ENCODE data around the gene DAB2IP. TPM values are rescaled to one million over a fixed set of nuclear protein-coding genes. Genes with fewer than 3 reads are reported as not detected.

Gene DAB2IP
- total RNA-seq, 2 donors from 2014 or later = 38.0 to 47.0 TPM

- no peak for DNase-seq (ENCODE audit: low spot score)
- H3K4me1 ChIP-seq = peaks cover 0 to 94% of the 10 kb centered on the region in 2 donors
Measured at GRCh38 chr9:121734465-121734864, 83.0 kb downstream of the DAB2IP start.

GRCh38 chr9:121735065-121735792 is 83.8 kb downstream of the DAB2IP start:
- H3K4me3 ChIP-seq = peak overlapping the region in 1 of 2 donors; percentile 52
- H3K27me3 ChIP-seq = no peaks in the 10 kb centered on the region
- H3K27ac ChIP-seq = peak overlapping the region; percentile 79 to 96
- H3K4me1 ChIP-seq = peaks cover 0 to 94% of the 10 kb centered on the region in 2 donors
- H3K36me3 ChIP-seq = no peaks in the 10 kb centered on the region
- no peaks in the 10 kb centered on the region for H3K9me3 ChIP-seq
- TF ChIP-seq, protein P1, sequence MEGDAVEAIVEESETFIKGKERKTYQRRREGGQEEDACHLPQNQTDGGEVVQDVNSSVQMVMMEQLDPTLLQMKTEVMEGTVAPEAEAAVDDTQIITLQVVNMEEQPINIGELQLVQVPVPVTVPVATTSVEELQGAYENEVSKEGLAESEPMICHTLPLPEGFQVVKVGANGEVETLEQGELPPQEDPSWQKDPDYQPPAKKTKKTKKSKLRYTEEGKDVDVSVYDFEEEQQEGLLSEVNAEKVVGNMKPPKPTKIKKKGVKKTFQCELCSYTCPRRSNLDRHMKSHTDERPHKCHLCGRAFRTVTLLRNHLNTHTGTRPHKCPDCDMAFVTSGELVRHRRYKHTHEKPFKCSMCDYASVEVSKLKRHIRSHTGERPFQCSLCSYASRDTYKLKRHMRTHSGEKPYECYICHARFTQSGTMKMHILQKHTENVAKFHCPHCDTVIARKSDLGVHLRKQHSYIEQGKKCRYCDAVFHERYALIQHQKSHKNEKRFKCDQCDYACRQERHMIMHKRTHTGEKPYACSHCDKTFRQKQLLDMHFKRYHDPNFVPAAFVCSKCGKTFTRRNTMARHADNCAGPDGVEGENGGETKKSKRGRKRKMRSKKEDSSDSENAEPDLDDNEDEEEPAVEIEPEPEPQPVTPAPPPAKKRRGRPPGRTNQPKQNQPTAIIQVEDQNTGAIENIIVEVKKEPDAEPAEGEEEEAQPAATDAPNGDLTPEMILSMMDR (IDR thresholded peaks at IDR 0.05) = peak in 1 of 2 donors; percentile 53
- DNase-seq (ENCODE audit: low spot score) = no peak

More at GRCh38 chr9:121734465-121734864, 83.0 kb downstream of the DAB2IP start:
- Histone ChIP-seq H3K36me3 (no peaks in the 10 kb centered on the region), H3K4me3 (no peak overlapping the region), H3K9me3 (no peaks in the 10 kb centered on the region), H3K27me3 (no peaks in the 10 kb centered on the region), H3K27ac (peak overlapping the region in 1 of 2 donors; percentile 96)
- TF ChIP-seq, protein P1 (IDR thresholded peaks at IDR 0.05) = no peak

DNA sequence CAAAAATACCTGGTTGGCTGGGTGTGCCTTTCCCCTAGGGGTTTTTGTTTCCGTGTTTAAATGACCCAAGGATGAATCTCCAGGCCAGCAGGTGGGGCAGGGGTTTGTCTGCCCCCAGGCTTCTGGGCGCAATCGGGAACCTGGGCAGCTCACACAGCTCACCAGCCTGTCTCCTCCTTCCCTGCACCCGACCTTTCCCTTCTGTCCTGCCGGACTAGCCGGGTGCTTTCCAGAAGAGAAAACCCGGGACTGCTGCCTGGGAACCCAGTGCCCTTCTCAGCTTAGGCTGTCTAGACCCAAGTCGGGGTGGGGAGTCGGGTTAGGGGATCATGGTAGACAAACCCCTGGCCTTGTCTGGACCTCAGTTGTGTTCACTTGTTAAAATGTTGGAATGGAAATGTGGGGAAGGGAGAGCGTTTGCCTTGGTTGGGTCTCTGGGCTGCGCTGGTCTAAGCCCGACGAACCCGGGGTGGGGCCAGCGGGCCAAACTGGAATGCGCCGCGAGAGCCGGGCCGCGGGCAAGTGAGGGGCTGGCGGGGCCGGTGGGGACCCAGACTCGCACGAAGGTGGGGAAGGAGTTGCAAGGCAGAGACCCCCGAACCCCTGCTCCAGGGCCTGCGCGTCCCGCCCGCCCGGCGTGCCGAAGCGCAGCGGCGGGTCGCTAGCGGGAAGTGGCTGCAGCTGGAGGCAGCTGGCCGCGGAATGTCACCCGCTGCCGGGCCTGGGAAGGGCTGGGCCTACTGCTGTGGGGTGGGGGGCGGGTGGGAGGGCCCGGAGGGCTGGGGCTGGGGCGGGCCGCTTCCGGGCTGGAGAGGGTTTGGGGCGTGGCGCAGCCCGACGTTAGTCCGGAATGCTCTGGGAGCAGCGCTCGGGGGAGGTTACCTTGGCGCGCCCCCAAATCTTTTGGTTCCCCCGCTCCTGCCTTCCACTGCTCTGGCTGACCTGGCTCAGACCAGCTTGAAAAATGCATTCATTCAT is 84.6 kb downstream of the DAB2IP start:
- TF ChIP-seq, protein P1 (IDR thresholded peaks at IDR 0.05) = no peak
- peak overlapping the region; percentile 27 to 52 for H3K4me3 ChIP-seq
- H3K9me3 ChIP-seq = no peaks in the 10 kb centered on the region
- no peaks in the 10 kb centered on the region for H3K36me3 ChIP-seq
- H3K27ac ChIP-seq = peak overlapping the region; percentile 79 to 96
- no peaks in the 10 kb centered on the region for H3K27me3 ChIP-seq
- peak; percentile 74 for DNase-seq (ENCODE audit: low spot score)
- peaks cover 0 to 94% of the 10 kb centered on the region in 2 donors for H3K4me1 ChIP-seq

- Histone ChIP-seq H3K27ac (peak overlapping the region; percentile 79 to 96), H3K9me3 (no peaks in the 10 kb centered on the region), H3K27me3 (no peaks in the 10 kb centered on the region), H3K4me3 (peak overlapping the region in 1 of 2 donors; percentile 52), H3K4me1 (peaks cover 0 to 94% of the 10 kb centered on the region in 2 donors), H3K36me3 (no peaks in the 10 kb centered on the region)
- TF ChIP-seq, protein P1 (IDR thresholded peaks at IDR 0.05) = no peak
- no peak for DNase-seq (ENCODE audit: low spot score)
Measured at GRCh38 chr9:121736934-121737462, 85.6 kb downstream of the DAB2IP start.

DNA sequence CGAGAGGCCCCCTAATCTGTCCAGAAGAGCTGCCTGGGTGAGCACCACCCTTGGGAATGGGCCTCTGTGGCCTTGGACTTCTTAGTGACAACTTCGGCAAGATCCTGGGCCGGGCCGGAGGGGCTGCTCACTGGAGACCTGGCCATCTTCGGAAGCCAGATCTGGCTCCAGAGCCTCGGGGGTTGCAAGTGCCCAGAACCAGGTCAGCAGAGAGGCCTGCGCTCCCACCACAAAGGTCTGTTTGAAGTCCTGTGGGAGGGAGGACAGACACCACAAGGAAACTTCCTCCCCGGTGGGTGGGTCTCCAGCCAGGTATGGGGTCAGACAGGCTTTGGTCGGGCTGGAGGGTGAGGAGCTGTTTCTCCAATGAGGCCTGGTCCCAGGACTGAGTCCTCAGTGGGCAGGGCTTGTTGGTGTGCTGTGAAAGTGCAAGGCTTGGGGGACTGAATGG is 86.1 kb downstream of the DAB2IP start:
- Histone ChIP-seq H3K4me3 (no peak overlapping the region), H3K4me1 (peaks cover 0 to 94% of the 10 kb centered on the region in 2 donors), H3K9me3 (no peaks in the 10 kb centered on the region), H3K27me3 (no peaks in the 10 kb centered on the region), H3K36me3 (no peaks in the 10 kb centered on the region), H3K27ac (peak overlapping the region; percentile 79 to 96)
- TF ChIP-seq, protein P1 (IDR thresholded peaks at IDR 0.05) = no peak
- no peak for DNase-seq (ENCODE audit: low spot score)

All from right atrium auricular region (tissue), 2 donors.